ENCODE results near the gene RBM39.
A peak's percentile ranks its signal among the peaks of the same experiment; 100 is the strongest.

Gene RBM39

GRCh38 chr20:35743693-35744491 is 1.8 kb upstream of the RBM39 start:
- FAIRE-seq (no peak), DNase-seq (ENCODE audit: insufficient read length, low spot score) (no peak)
- no peak for TF ChIP-seq CTCF (IDR thresholded peaks at IDR 0.05; ENCODE audit: insufficient read depth, missing control alignments)

GRCh38 chr20:35742741-35743523 is 872 bp upstream of the RBM39 start:
- no peak for FAIRE-seq
- DNase-seq (ENCODE audit: insufficient read length, low spot score): no peak
- TF ChIP-seq CTCF (IDR thresholded peaks at IDR 0.05; ENCODE audit: insufficient read depth, missing control alignments): no peak

- TF ChIP-seq CTCF (IDR thresholded peaks at IDR 0.05; ENCODE audit: insufficient read depth, missing control alignments): peak; percentile 27
- DNase-seq (ENCODE audit: insufficient read length, low spot score) (no peak), FAIRE-seq (no peak)
These were observed 2.5 kb downstream of the RBM39 start for GRCh38 chr20:35739294-35740163.

GRCh38 chr20:35738410-35739179 is 3.5 kb downstream of the RBM39 start:
- TF ChIP-seq CTCF (IDR thresholded peaks at IDR 0.05; ENCODE audit: insufficient read depth, missing control alignments): no peak
- FAIRE-seq (no peak), DNase-seq (ENCODE audit: insufficient read length, low spot score) (no peak)

- FAIRE-seq (no peak), DNase-seq (ENCODE audit: insufficient read length, low spot score) (no peak)
- TF ChIP-seq CTCF (IDR thresholded peaks at IDR 0.05; ENCODE audit: insufficient read depth, missing control alignments): no peak
These were observed 4.2 kb downstream of the RBM39 start for GRCh38 chr20:35737865-35738333.

GRCh38 chr20:35735826-35736470 is 6.1 kb downstream of the RBM39 start:
- peak; percentile 42 for DNase-seq (ENCODE audit: insufficient read length, low spot score)
- FAIRE-seq: peak; percentile 77
- no peak for TF ChIP-seq CTCF (IDR thresholded peaks at IDR 0.05; ENCODE audit: insufficient read depth, missing control alignments)
